Measurements from ENCODE around the gene LRRFIP2. TPM values are rescaled to one million over a fixed set of nuclear protein-coding genes. Genes with fewer than 3 reads are reported as not detected.
A peak's percentile ranks its signal among the peaks of the same experiment; 100 is the strongest.

The LRRFIP2 gene
- total RNA-seq, 1 donor from 2014 or later, result 48.0 TPM

- Mint-ChIP-seq H3K9me3 (ENCODE audit: low read depth) (no peaks in the 10 kb centered on the region), H3K4me3 (ENCODE audit: low read depth) (no peak overlapping the region), H3K27ac (peak overlapping the region; percentile 69), H3K36me3 (ENCODE audit: insufficient read depth) (no peaks in the 10 kb centered on the region), H3K27me3 (no peaks in the 10 kb centered on the region), H3K4me1 (ENCODE audit: low read depth) (peaks cover 15% of the 10 kb centered on the region)
- no peak for DNase-seq (ENCODE audit: low spot score, unreplicated experiment)
- TF ChIP-seq, protein P1, sequence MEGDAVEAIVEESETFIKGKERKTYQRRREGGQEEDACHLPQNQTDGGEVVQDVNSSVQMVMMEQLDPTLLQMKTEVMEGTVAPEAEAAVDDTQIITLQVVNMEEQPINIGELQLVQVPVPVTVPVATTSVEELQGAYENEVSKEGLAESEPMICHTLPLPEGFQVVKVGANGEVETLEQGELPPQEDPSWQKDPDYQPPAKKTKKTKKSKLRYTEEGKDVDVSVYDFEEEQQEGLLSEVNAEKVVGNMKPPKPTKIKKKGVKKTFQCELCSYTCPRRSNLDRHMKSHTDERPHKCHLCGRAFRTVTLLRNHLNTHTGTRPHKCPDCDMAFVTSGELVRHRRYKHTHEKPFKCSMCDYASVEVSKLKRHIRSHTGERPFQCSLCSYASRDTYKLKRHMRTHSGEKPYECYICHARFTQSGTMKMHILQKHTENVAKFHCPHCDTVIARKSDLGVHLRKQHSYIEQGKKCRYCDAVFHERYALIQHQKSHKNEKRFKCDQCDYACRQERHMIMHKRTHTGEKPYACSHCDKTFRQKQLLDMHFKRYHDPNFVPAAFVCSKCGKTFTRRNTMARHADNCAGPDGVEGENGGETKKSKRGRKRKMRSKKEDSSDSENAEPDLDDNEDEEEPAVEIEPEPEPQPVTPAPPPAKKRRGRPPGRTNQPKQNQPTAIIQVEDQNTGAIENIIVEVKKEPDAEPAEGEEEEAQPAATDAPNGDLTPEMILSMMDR (IDR thresholded peaks at IDR 0.05; ENCODE audit: unreplicated experiment), result no peak
These were observed 24.6 kb upstream of the LRRFIP2 start for GRCh38 chr3:37198996-37199395.

DNA sequence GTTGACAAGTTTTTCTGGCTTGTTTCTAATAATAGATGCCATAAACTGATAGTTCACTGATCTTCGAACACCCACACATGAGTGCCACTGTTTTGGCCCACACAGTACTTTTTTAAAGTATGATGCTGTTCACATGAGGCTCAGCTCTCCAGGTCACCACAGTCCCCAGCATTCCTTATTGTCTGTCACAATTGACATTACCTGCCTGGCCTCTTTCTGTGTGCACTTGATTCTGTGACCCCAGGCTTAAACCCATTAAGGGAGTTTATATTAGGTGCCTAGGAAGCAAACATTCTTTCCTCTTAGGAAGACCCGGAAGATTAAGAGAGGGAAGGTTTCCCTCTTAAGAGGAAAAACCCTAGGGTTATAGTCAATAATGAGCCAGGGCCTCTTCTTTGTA is 24.2 kb upstream of the LRRFIP2 start:
- no peaks in the 10 kb centered on the region for H3K27me3 Mint-ChIP-seq
- H3K36me3 Mint-ChIP-seq (ENCODE audit: insufficient read depth), result no peaks in the 10 kb centered on the region
- peak overlapping the region; percentile 69 for H3K27ac Mint-ChIP-seq
- no peak for DNase-seq (ENCODE audit: low spot score, unreplicated experiment)
- no peak overlapping the region for H3K4me3 Mint-ChIP-seq (ENCODE audit: low read depth)
- H3K9me3 Mint-ChIP-seq (ENCODE audit: low read depth), result no peaks in the 10 kb centered on the region
- H3K4me1 Mint-ChIP-seq (ENCODE audit: low read depth), result peaks cover 15% of the 10 kb centered on the region
- TF ChIP-seq, protein P1 (IDR thresholded peaks at IDR 0.05; ENCODE audit: unreplicated experiment), result no peak

- Mint-ChIP-seq H3K36me3 (ENCODE audit: insufficient read depth) (no peaks in the 10 kb centered on the region), H3K27ac (peak overlapping the region; percentile 73), H3K4me3 (ENCODE audit: low read depth) (no peak overlapping the region), H3K9me3 (ENCODE audit: low read depth) (no peaks in the 10 kb centered on the region), H3K4me1 (ENCODE audit: low read depth) (peaks cover 15% of the 10 kb centered on the region), H3K27me3 (no peaks in the 10 kb centered on the region)
- TF ChIP-seq, protein P1 (IDR thresholded peaks at IDR 0.05; ENCODE audit: unreplicated experiment), result no peak
- DNase-seq (ENCODE audit: low spot score, unreplicated experiment), result no peak
These were observed 23.5 kb upstream of the LRRFIP2 start for GRCh38 chr3:37197810-37198371.

DNA sequence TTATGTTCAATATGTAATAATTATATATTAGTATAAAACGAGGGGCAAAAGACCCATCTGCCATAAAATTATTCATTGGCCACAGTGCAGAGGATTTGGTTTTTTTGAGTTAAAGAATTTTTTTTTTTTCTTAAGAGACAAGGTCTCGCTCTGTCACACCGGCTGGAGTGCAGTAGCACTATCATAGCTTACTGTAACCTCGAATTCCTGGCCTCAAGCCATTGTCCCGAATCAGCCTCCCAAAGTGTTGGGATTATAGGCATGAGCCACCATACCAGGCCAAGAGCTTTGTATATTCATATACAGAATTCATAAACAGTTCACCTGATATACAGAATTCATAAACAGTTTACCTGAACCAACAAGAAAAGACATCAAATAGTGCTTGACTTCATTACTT is 20.2 kb upstream of the LRRFIP2 start:
- H3K27ac Mint-ChIP-seq, result no peak overlapping the region
- no peaks in the 10 kb centered on the region for H3K27me3 Mint-ChIP-seq
- TF ChIP-seq, protein P1 (IDR thresholded peaks at IDR 0.05; ENCODE audit: unreplicated experiment), result no peak
- H3K9me3 Mint-ChIP-seq (ENCODE audit: low read depth), result no peaks in the 10 kb centered on the region
- H3K36me3 Mint-ChIP-seq (ENCODE audit: insufficient read depth), result no peaks in the 10 kb centered on the region
- DNase-seq (ENCODE audit: low spot score, unreplicated experiment), result no peak
- peaks cover 13% of the 10 kb centered on the region for H3K4me1 Mint-ChIP-seq (ENCODE audit: low read depth)
- H3K4me3 Mint-ChIP-seq (ENCODE audit: low read depth), result no peak overlapping the region

DNA sequence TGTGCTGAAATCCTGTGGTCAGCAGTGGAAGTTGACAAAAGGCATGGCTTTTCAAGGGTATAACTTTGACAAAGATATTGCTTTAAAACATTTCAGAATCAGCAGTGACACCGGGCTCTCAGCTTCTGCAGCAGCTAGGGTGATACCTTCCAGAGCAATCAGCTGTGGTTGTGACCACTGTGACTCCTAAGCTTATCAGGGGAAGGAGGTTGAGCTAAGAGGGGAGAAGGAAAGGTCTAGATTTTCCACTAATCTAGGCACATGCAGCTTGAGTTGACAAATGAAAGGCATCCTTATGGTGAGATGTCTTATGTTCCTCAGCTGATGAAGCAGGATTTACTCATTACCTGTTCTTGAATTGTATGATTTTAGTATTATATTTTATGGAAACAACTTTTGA is 16.3 kb upstream of the LRRFIP2 start:
- Mint-ChIP-seq H3K27me3 (no peaks in the 10 kb centered on the region), H3K4me3 (ENCODE audit: low read depth) (no peak overlapping the region), H3K36me3 (ENCODE audit: insufficient read depth) (no peaks in the 10 kb centered on the region), H3K4me1 (ENCODE audit: low read depth) (no peaks in the 10 kb centered on the region), H3K27ac (no peak overlapping the region), H3K9me3 (ENCODE audit: low read depth) (no peaks in the 10 kb centered on the region)
- no peak for DNase-seq (ENCODE audit: low spot score, unreplicated experiment)
- TF ChIP-seq, protein P1 (IDR thresholded peaks at IDR 0.05; ENCODE audit: unreplicated experiment), result no peak
